Lower leg skin (tissue), 4 donors: ENCODE measurements around the gene TTC9C. TPM values are rescaled to one million over a fixed set of nuclear protein-coding genes. Genes with fewer than 3 reads are reported as not detected.
A peak's percentile ranks its signal among the peaks of the same experiment; 100 is the strongest.

Experiments
- DNase-seq, 2 donors: peaks; one replicate each; pipeline ENCODE4 v3.0.0-alpha.2; 2019; ENCODE audit warnings: low spot score in 2 of 2
- H3K4me3 ChIP-seq: fragments of 200-600 bp; sonication (generic); 2 replicates; pipeline ENCODE4 v1.5.1; 2017; ENCODE audit warnings: mild to moderate bottlenecking, low read depth; ENCODE audit not compliant: poor library complexity, severe bottlenecking
- CTCF ChIP-seq, 3 donors: fragments of 450-650 bp; IDR thresholded peaks; one replicate each; pipeline ENCODE4 v1.5.1; 2016; ENCODE audit warnings: antibody characterized with exemption in 3 of 3, mild to moderate bottlenecking in 3 of 3, moderate library complexity in 2 of 3
- POLR2A ChIP-seq, 2 donors: fragments of 450-650 bp; IDR thresholded peaks; one replicate each; pipeline ENCODE4 v1.6.1; 2016 to 2017; ENCODE audit warnings: antibody characterized with exemption in 2 of 2, mild to moderate bottlenecking in 1 of 2, moderate library complexity in 1 of 2
- WGBS, 2 donors: methylation state at CpG; one replicate each; pipeline ENCODE4 v1.1.5; 2018; 5-methylcytosine and 5-hydroxymethylcytosine counted together
- intact Hi-C: fragments of 100-400 bp; cut with DNase I; formaldehyde crosslinking; loops from one replicate; pipeline ENCODE4 v1.15.0; 2023; ENCODE audit warnings: low total_unique reads
- total RNA-seq, 4 donors: library from RNA; depleted of rRNA; stranded (reverse); fragments of >200 nt; gene quantifications; one replicate each; pipeline ENCODE4 v1.1.0, GENCODE V29; 2016

TTC9C gene
- total RNA-seq, 4 donors from 2014 or later: 23.7 to 44.7 (median 33.9) TPM

DNA sequence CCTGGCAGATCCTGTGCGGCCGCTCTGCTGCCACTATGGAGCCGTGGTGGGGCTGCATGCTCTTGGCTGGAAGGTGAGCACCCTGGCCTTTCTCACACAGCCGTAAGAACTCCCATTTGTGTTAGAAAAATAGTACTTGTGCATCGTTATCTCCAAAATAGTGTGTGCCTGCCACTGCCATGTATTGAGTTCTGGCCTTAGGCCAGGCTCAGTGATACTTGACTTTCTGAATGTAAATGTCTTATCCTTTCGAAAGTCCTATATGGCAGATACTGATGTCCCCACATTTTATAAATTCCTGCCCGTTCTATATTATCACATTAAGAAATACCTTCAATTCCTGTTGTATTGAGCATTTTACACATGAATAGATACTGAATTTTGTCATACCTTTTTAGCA lies 54.5 kb downstream of the TTC9C start:
- intact Hi-C loops: no loop called here
- no peak for TF ChIP-seq POLR2A (IDR thresholded peaks at IDR 0.05)
- no peak for TF ChIP-seq CTCF (IDR thresholded peaks at IDR 0.05)
- no peak overlapping the region for H3K4me3 ChIP-seq
- WGBS, 2 donors: 93 to 94% methylated on average over 7 of the region's 7 CpGs
- no peak for DNase-seq

DNA sequence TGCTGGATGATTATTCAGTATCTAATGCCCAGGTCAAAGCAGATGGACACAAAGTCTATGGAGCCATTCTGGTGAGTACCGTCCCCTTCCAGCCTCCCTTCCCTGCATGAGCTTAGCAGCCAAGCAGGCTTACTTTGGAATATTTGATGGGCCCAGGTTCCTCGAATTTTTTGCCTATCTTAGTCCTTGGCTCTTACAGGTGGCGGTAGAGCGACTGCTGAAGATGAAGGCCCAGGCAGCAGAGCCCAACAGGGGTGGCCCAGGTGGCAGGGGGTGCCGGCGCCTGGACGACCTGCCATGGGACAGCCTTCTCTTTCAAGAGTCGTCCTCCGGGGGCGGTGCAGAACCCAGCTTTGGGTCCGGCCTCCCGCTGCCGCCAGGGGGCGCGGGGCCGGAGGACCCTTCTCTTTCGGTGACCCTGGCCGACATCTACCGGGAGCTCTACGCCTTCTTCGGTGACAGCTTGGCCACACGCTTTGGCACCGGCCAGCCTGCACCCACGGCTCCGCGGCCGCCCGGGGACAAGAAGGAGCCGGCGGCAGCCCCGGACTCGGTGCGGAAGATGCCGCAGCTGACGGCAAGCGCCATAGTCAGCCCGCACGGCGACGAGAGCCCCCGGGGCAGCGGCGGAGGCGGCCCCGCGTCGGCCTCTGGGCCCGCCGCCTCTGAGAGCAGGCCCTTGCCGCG lies 58.2 kb downstream of the TTC9C start:
- DNase-seq: peak; percentile 85 to 98
- 2 to 4% methylated on average over 12 to 24 of the region's 51 CpGs for WGBS, 2 donors
- H3K4me3 ChIP-seq: peak overlapping the region; percentile 72
- intact Hi-C loops: no loop called here
- TF ChIP-seq CTCF (IDR thresholded peaks at IDR 0.05): peak in 1 of 3 donors; percentile 96
- TF ChIP-seq POLR2A (IDR thresholded peaks at IDR 0.05): no peak

- TF ChIP-seq CTCF (IDR thresholded peaks at IDR 0.05) (peak in 1 of 3 donors; percentile 9), POLR2A (IDR thresholded peaks at IDR 0.05) (peak in 1 of 2 donors; percentile 87)
- WGBS, 2 donors: 0% methylated on average over 52 to 84 of the region's 88 CpGs
- intact Hi-C loops: no loop called here
- peak; percentile 99 to 100 for DNase-seq
- peak within 1 kb of the TSS; percentile 72 for H3K4me3 ChIP-seq
These were observed 58.9 kb downstream of the TTC9C start, which contains the start of gene TMEM179B for GRCh38 chr11:62787005-62787759. TSS of gene TMEM179B (plus strand) at chr11:62787402. CDS start at chr11:62787432, 30 bp downstream.

Other genes starting within 250 kb of the TTC9C start
- gene AHNAK, start 181.7 kb upstream of the TTC9C start, total RNA-seq: 1,000 to 10,000 TPM; 1,345 to 1,611 (median 1,532) TPM
- 1,000 to 10,000 TPM; 2,343 to 3,224 (median 2,571) TPM for gene EEF1G, start 154.6 kb upstream of the TTC9C start, total RNA-seq
- 10 to 100 TPM; 11.0 to 29.8 (median 15.8) TPM for gene TUT1, start 137.0 kb upstream of the TTC9C start, total RNA-seq
- gene MTA2, start 126.6 kb upstream of the TTC9C start, total RNA-seq: 100 to 1,000 TPM in 2 of 4 donors, 10 to 100 TPM in 2; 91.3 to 139 (median 98.3) TPM
- gene EML3, start 115.7 kb upstream of the TTC9C start, total RNA-seq: 10 to 100 TPM; 39.5 to 61.0 (median 42.9) TPM
- gene ROM1, start 115.2 kb upstream of the TTC9C start, total RNA-seq: 1 to 10 TPM; 4.0 to 7.6 (median 6.5) TPM
- 10 to 100 TPM; 29.7 to 51.8 (median 35.2) TPM for gene B3GAT3, start 106.5 kb upstream of the TTC9C start, total RNA-seq
- 100 to 1,000 TPM in 1 of 4 donors, 10 to 100 TPM in 3; 72.0 to 118 (median 91.4) TPM for gene GANAB, start 81.9 kb upstream of the TTC9C start, total RNA-seq
- 10 to 100 TPM; 28.5 to 32.7 (median 30.2) TPM for gene INTS5, start 75.2 kb upstream of the TTC9C start, total RNA-seq
- gene C11orf98, start 63.3 kb upstream of the TTC9C start, total RNA-seq: 10 to 100 TPM; 21.3 to 58.4 (median 31.4) TPM
- gene CSKMT, start 63.2 kb upstream of the TTC9C start, total RNA-seq: 10 to 100 TPM in 1 of 4 donors, 1 to 10 TPM in 3; 2.9 to 14.8 (median 7.7) TPM
- gene UQCC3, start 56.8 kb upstream of the TTC9C start, total RNA-seq: 10 to 100 TPM in 2 of 4 donors, 1 to 10 TPM in 2; 7.5 to 12.0 (median 10.3) TPM
- 1 to 10 TPM; 2.5 to 4.6 (median 3.1) TPM for gene LBHD1, start 56.2 kb upstream of the TTC9C start, total RNA-seq
- gene UBXN1, start 49.4 kb upstream of the TTC9C start, total RNA-seq: 100 to 1,000 TPM; 194 to 275 (median 235) TPM
- 10 to 100 TPM in 2 of 4 donors, 1 to 10 TPM in 2; 7.3 to 11.6 (median 9.9) TPM for gene LRRN4CL, start 39.0 kb upstream of the TTC9C start, total RNA-seq
- 10 to 100 TPM; 25.4 to 68.2 (median 45.1) TPM for gene BSCL2, start 21.1 kb upstream of the TTC9C start, total RNA-seq
- gene GNG3, start 20.8 kb upstream of the TTC9C start, total RNA-seq: not detected
- 10 to 100 TPM; 19.9 to 30.8 (median 24.3) TPM for gene HNRNPUL2, start 1.0 kb upstream of the TTC9C start, total RNA-seq
- 10 to 100 TPM; 13.4 to 35.4 (median 19.0) TPM for gene ZBTB3, start 25.7 kb downstream of the TTC9C start, total RNA-seq
- 10 to 100 TPM; 51.5 to 71.0 (median 57.2) TPM for gene POLR2G, start 33.1 kb downstream of the TTC9C start, total RNA-seq
- 10 to 100 TPM; 21.0 to 79.2 (median 38.2) TPM for gene TAF6L, start 42.9 kb downstream of the TTC9C start, total RNA-seq
- 10 to 100 TPM; 62.9 to 82.6 (median 81.0) TPM for gene TMEM179B, start 58.9 kb downstream of the TTC9C start, total RNA-seq
- 10 to 100 TPM; 12.9 to 41.4 (median 21.0) TPM for gene TMEM223, start 63.5 kb downstream of the TTC9C start, total RNA-seq
- 100 to 1,000 TPM in 1 of 4 donors, 10 to 100 TPM in 3; 56.6 to 114 (median 79.6) TPM for gene NXF1, start 77.0 kb downstream of the TTC9C start, total RNA-seq
- 10 to 100 TPM; 30.0 to 47.4 (median 38.4) TPM for gene STX5, start 103.6 kb downstream of the TTC9C start, total RNA-seq
- not detected for gene TEX54, start 104.4 kb downstream of the TTC9C start, total RNA-seq
- gene WDR74, start 111.1 kb downstream of the TTC9C start, total RNA-seq: 10 to 100 TPM; 49.7 to 93.8 (median 64.3) TPM
- gene SLC3A2, start 152.4 kb downstream of the TTC9C start, total RNA-seq: 100 to 1,000 TPM; 175 to 190 (median 187) TPM
- gene CHRM1, start 192.9 kb downstream of the TTC9C start, total RNA-seq: 1 to 10 TPM; 1.5 to 7.6 (median 4.5) TPM